ENCODE data around the gene TFDP1.

TFDP1 gene

GRCh38 chr13:113603116-113603710 is 18.7 kb downstream of the TFDP1 start:
- DNase-seq (ENCODE audit: low spot score) = no peak
- no peaks in the 10 kb centered on the region for H3K4me1 ChIP-seq (ENCODE audit: insufficient read depth, poor library complexity, severe bottlenecking)
- ATAC-seq (ENCODE audit: low read depth) = no peak
- H3K36me3 ChIP-seq (ENCODE audit: low read depth) = peaks cover 41% of the 10 kb centered on the region
- no peaks in the 10 kb centered on the region for H3K27me3 ChIP-seq (ENCODE audit: insufficient read depth, poor library complexity, severe bottlenecking)
- no peak overlapping the region for H3K27ac ChIP-seq (ENCODE audit: poor library complexity, severe bottlenecking)
- H3K9me3 ChIP-seq (ENCODE audit: severe bottlenecking) = no peaks in the 10 kb centered on the region
- no peak for TF ChIP-seq CTCF (IDR thresholded peaks at IDR 0.05; ENCODE audit: poor library complexity, severe bottlenecking)
- no peak overlapping the region for H3K4me3 ChIP-seq (ENCODE audit: severe bottlenecking)

- Histone ChIP-seq H3K27ac (ENCODE audit: poor library complexity, severe bottlenecking) (no peak overlapping the region), H3K4me1 (ENCODE audit: insufficient read depth, poor library complexity, severe bottlenecking) (no peaks in the 10 kb centered on the region), H3K27me3 (ENCODE audit: insufficient read depth, poor library complexity, severe bottlenecking) (no peaks in the 10 kb centered on the region), H3K9me3 (ENCODE audit: severe bottlenecking) (no peaks in the 10 kb centered on the region), H3K36me3 (ENCODE audit: low read depth) (peaks cover 35% of the 10 kb centered on the region), H3K4me3 (ENCODE audit: severe bottlenecking) (no peak overlapping the region)
- DNase-seq (ENCODE audit: low spot score) (no peak), ATAC-seq (ENCODE audit: low read depth) (no peak)
- TF ChIP-seq CTCF (IDR thresholded peaks at IDR 0.05; ENCODE audit: poor library complexity, severe bottlenecking) = no peak
Observed at GRCh38 chr13:113604186-113604585, 19.6 kb downstream of the TFDP1 start.

GRCh38 chr13:113605461-113605860 is 20.9 kb downstream of the TFDP1 start:
- H3K36me3 ChIP-seq (ENCODE audit: low read depth) = peaks cover 31% of the 10 kb centered on the region
- H3K4me3 ChIP-seq (ENCODE audit: severe bottlenecking) = no peak overlapping the region
- H3K4me1 ChIP-seq (ENCODE audit: insufficient read depth, poor library complexity, severe bottlenecking) = no peaks in the 10 kb centered on the region
- ATAC-seq (ENCODE audit: low read depth) = no peak
- no peak for TF ChIP-seq CTCF (IDR thresholded peaks at IDR 0.05; ENCODE audit: poor library complexity, severe bottlenecking)
- no peak for DNase-seq (ENCODE audit: low spot score)
- no peak overlapping the region for H3K27ac ChIP-seq (ENCODE audit: poor library complexity, severe bottlenecking)
- H3K27me3 ChIP-seq (ENCODE audit: insufficient read depth, poor library complexity, severe bottlenecking) = no peaks in the 10 kb centered on the region
- H3K9me3 ChIP-seq (ENCODE audit: severe bottlenecking) = no peaks in the 10 kb centered on the region

GRCh38 chr13:113605866-113606438 is 21.4 kb downstream of the TFDP1 start:
- Histone ChIP-seq H3K27ac (ENCODE audit: poor library complexity, severe bottlenecking) (no peak overlapping the region), H3K9me3 (ENCODE audit: severe bottlenecking) (no peaks in the 10 kb centered on the region), H3K36me3 (ENCODE audit: low read depth) (peaks cover 36% of the 10 kb centered on the region), H3K4me3 (ENCODE audit: severe bottlenecking) (no peak overlapping the region), H3K4me1 (ENCODE audit: insufficient read depth, poor library complexity, severe bottlenecking) (no peaks in the 10 kb centered on the region), H3K27me3 (ENCODE audit: insufficient read depth, poor library complexity, severe bottlenecking) (no peaks in the 10 kb centered on the region)
- ATAC-seq (ENCODE audit: low read depth) = no peak
- no peak for TF ChIP-seq CTCF (IDR thresholded peaks at IDR 0.05; ENCODE audit: poor library complexity, severe bottlenecking)
- no peak for DNase-seq (ENCODE audit: low spot score)

Data from RWPE2 (cell line).